ENCODE results near the gene PGAP3.

The PGAP3 gene

DNA sequence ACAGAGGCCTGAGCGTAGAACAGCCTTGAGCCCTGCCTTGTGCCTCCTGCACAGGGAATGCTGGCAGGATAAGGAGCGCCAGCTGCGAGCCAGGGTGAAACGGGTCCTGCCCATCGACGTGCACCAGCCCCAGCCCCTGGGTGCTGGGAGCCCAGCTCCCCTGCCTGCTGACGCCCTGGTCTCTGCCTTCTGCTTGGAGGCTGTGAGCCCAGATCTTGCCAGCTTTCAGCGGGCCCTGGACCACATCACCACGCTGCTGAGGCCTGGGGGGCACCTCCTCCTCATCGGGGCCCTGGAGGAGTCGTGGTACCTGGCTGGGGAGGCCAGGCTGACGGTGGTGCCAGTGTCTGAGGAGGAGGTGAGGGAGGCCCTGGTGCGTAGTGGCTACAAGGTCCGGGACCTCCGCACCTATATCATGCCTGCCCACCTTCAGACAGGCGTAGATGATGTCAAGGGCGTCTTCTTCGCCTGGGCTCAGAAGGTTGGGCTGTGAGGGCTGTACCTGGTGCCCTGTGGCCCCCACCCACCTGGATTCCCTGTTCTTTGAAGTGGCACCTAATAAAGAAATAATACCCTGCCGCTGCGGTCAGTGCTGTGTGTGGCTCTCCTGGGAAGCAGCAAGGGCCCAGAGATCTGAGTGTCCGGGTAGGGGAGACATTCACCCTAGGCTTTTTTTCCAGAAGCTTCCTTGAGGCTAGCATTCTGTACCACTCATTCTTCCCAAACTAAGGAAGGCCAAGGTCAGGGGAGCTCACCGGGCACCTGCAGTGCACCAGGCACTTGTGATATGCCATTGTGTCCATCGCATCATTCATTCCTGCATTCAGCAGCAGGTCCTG is 17.7 kb downstream of the PGAP3 start:
- H3K4me3 ChIP-seq (ENCODE audit: low read depth, low read length): no peak overlapping the region
- H3K4me1 ChIP-seq: peaks cover 9% of the 10 kb centered on the region
- DNase-seq: no peak
- peaks cover 15% of the 10 kb centered on the region; the same call in 1 of the 2 replicates for H3K27me3 ChIP-seq
- no peaks in the 10 kb centered on the region for H3K9me3 ChIP-seq
- H3K36me3 ChIP-seq: no peaks in the 10 kb centered on the region
- no peak for TF ChIP-seq CTCF (IDR thresholded peaks at IDR 0.05; ENCODE audit: low read depth, low read length)

GRCh38 chr17:39667945-39668924 is 19.6 kb downstream of the PGAP3 start, which contains the start of gene PNMT:
PNMT (plus strand) TSS chr17:39668453; CDS start chr17:39668476, 23 bp downstream.
- Histone ChIP-seq H3K27me3 (peaks cover 15% of the 10 kb centered on the region; the same call in 1 of the 2 replicates), H3K36me3 (no peaks in the 10 kb centered on the region), H3K9me3 (no peaks in the 10 kb centered on the region), H3K4me1 (peaks cover 9% of the 10 kb centered on the region), H3K4me3 (ENCODE audit: low read depth, low read length) (peak within 1 kb of the TSS; percentile 53)
- TF ChIP-seq CTCF (IDR thresholded peaks at IDR 0.05; ENCODE audit: low read depth, low read length): peak; percentile 68
- peak; percentile 88 for DNase-seq

DNA sequence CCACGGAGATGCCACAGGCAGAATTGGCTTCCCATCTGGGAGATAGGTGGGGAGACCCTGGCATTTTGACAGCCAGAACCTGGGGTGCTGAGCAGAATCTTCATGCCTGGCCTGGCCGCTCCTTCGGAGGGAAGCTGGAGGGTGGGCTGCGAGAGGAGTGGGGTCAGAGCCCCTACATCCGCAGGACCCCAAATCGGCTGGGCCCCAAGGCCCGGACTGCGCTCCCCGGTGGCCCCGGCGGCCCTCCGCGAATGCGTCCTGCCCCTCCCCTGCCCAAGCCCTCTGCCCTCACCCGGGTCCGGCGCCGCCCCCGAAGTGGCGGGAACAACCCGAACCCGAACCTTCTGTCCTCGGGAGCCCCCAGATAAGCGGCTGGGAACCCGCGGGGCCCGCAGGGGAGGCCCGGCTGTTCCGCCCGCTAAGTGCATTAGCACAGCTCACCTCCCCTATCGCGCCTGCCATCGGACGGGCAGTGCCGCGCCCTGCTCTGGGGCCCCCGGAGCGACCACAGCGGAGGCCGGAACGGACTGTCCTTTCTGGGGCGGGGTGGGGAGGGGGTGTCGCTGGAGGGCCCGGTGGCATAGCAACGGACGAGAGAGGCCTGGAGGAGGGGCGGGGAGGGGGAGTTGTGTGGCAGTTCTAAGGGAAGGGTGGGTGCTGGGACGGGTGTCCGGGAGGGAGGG is 20.5 kb downstream of the PGAP3 start:
- TF ChIP-seq CTCF (IDR thresholded peaks at IDR 0.05; ENCODE audit: low read depth, low read length): no peak
- peak; percentile 38 for DNase-seq
- peaks cover 9% of the 10 kb centered on the region for H3K4me1 ChIP-seq
- H3K4me3 ChIP-seq (ENCODE audit: low read depth, low read length): peak overlapping the region; percentile 53
- H3K27me3 ChIP-seq: peaks cover 15% of the 10 kb centered on the region; the same call in 1 of the 2 replicates
- H3K9me3 ChIP-seq: no peaks in the 10 kb centered on the region
- no peaks in the 10 kb centered on the region for H3K36me3 ChIP-seq

DNA sequence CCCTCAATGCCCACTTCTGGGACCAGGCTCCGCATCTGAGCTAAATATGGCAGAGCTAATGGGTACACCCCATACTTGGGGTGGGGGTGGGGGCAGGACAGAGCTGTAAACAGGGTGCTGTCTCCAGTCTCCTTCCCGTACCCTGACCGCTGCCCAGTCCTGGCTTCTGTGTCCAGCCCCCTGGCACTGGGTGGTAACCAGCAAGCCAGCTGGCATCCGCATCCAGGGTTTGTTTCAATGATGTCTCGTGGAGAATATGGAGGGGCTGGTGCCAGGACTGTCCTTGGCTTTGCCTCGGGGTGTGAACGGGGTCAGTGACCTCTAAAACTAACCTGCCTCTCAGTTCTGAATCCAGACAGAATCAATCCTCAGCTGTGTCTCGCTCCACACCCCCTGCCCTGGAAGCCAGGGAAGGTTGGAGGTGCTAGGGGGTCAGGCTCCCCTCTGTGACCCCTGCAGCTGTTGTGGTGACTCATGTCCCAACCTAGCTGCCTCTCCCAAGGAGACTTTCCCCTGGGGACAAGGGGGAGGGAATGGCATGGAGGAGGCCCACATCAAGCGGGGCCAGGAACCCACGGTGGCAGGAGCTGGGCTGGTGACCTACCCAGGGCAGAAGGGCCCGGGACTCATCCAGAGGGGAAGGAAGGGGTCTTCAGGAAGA is 21.1 kb downstream of the PGAP3 start:
- no peak overlapping the region for H3K4me3 ChIP-seq (ENCODE audit: low read depth, low read length)
- DNase-seq: no peak
- TF ChIP-seq CTCF (IDR thresholded peaks at IDR 0.05; ENCODE audit: low read depth, low read length): no peak
- H3K9me3 ChIP-seq: no peaks in the 10 kb centered on the region
- peaks cover 15% of the 10 kb centered on the region; the same call in 1 of the 2 replicates for H3K27me3 ChIP-seq
- no peaks in the 10 kb centered on the region for H3K36me3 ChIP-seq
- peaks cover 9% of the 10 kb centered on the region for H3K4me1 ChIP-seq

- Histone ChIP-seq H3K9me3 (no peaks in the 10 kb centered on the region), H3K4me3 (ENCODE audit: low read depth, low read length) (no peak overlapping the region), H3K36me3 (no peaks in the 10 kb centered on the region; the same call in 1 of the 2 replicates), H3K4me1 (peaks cover 9% of the 10 kb centered on the region), H3K27me3 (peaks cover 15% of the 10 kb centered on the region; the same call in 1 of the 2 replicates)
- no peak for TF ChIP-seq CTCF (IDR thresholded peaks at IDR 0.05; ENCODE audit: low read depth, low read length)
- no peak for DNase-seq
Observed at GRCh38 chr17:39666231-39666600, 21.6 kb downstream of the PGAP3 start.
